ENCODE measurements around the gene EHBP1L1.

Gene EHBP1L1

GRCh38 chr11:65615229-65615949, 39.5 kb downstream of the EHBP1L1 start, which contains the start of gene PCNX3:
Gene PCNX3 (plus strand): TSS chr11:65615776. CDS start chr11:65616312, 536 bp downstream.
- no peak within 1 kb of the TSS for H3K23ac ChIP-seq (ENCODE audit: low read length)
- peak within 1 kb of the TSS; percentile 93 for H3K4ac ChIP-seq (ENCODE audit: low read depth, low read length)
- peak within 1 kb of the TSS; percentile 85 for H4K12ac ChIP-seq (ENCODE audit: low read depth, low read length)
- no peak within 1 kb of the TSS for H2BK12ac ChIP-seq (ENCODE audit: low read length)
- H3K79me2 ChIP-seq (ENCODE audit: control insufficient read depth, insufficient read depth, low read length, poor library complexity), result peaks cover 25% of the 10 kb centered on the region
- peak within 1 kb of the TSS; percentile 83 for H2AK5ac ChIP-seq (ENCODE audit: low read length)
- H2AFZ ChIP-seq (ENCODE audit: insufficient read depth, low read length, poor library complexity), result no peak within 1 kb of the TSS
- H3K79me1 ChIP-seq (ENCODE audit: low read length), result peaks cover 18% of the 10 kb centered on the region
- peak within 1 kb of the TSS; percentile 96 for H3K4me3 ChIP-seq (ENCODE audit: low read depth, low read length)
- peak within 1 kb of the TSS; percentile 87 for H3K18ac ChIP-seq (ENCODE audit: low read length)
- H3K9me3 ChIP-seq (ENCODE audit: insufficient read depth, low read depth, low read length), result peaks cover 2% of the 10 kb centered on the region
- peak within 1 kb of the TSS; percentile 95 for H4K91ac ChIP-seq (ENCODE audit: low read depth, low read length)
- no peaks in the 10 kb centered on the region for H3K27me3 ChIP-seq (ENCODE audit: insufficient read depth, low read length)
- peak within 1 kb of the TSS; percentile 98 for H3K9ac ChIP-seq (ENCODE audit: low read length)
- H4K8ac ChIP-seq (ENCODE audit: low read depth, low read length), result peak within 1 kb of the TSS; percentile 93
- DNase-seq, result peak; percentile 100
- WGBS (ENCODE audit: extremely low coverage, insufficient coverage, insufficient read length), result no CpG with 5 or more reads among the region's 55 CpGs
- H3K14ac ChIP-seq (ENCODE audit: low read length), result peak within 1 kb of the TSS; percentile 96
- H3K4me1 ChIP-seq (ENCODE audit: control insufficient read depth in 1 of 2, insufficient read depth in 2 of 2, low read length in 2 of 2), result peaks cover 28 to 33% of the 10 kb centered on the region in 2 experiments
- peaks cover 49 to 55% of the 10 kb centered on the region in 2 experiments for H3K36me3 ChIP-seq (ENCODE audit: control insufficient read depth in 1 of 2, insufficient read depth in 2 of 2, low read length in 2 of 2)
- peak within 1 kb of the TSS; percentile 92 for H2BK5ac ChIP-seq (ENCODE audit: low read depth, low read length, poor library complexity)
- peak within 1 kb of the TSS; percentile 90 for H3K27ac ChIP-seq (ENCODE audit: low read depth, low read length)
- H3K4me2 ChIP-seq (ENCODE audit: low read length), result peak within 1 kb of the TSS; percentile 89
- peak within 1 kb of the TSS; percentile 84 for H2BK120ac ChIP-seq (ENCODE audit: insufficient read depth, low read length, poor library complexity)

GRCh38 chr11:65615950-65616574, 40.2 kb downstream of the EHBP1L1 start:
- H2BK5ac ChIP-seq (ENCODE audit: low read depth, low read length, poor library complexity), result peak overlapping the region; percentile 92
- no peak overlapping the region for H2BK12ac ChIP-seq (ENCODE audit: low read length)
- H2AFZ ChIP-seq (ENCODE audit: insufficient read depth, low read length, poor library complexity), result no peak overlapping the region
- peaks cover 28 to 31% of the 10 kb centered on the region in 2 experiments for H3K4me1 ChIP-seq (ENCODE audit: control insufficient read depth in 1 of 2, insufficient read depth in 2 of 2, low read length in 2 of 2)
- no CpG with 5 or more reads among the region's 50 CpGs for WGBS (ENCODE audit: extremely low coverage, insufficient coverage, insufficient read length)
- H2AK5ac ChIP-seq (ENCODE audit: low read length), result peak overlapping the region; percentile 83
- DNase-seq, result peak in 1 of 2 donors; percentile 16
- peaks cover 50 to 57% of the 10 kb centered on the region in 2 experiments for H3K36me3 ChIP-seq (ENCODE audit: control insufficient read depth in 1 of 2, insufficient read depth in 2 of 2, low read length in 2 of 2)
- peak overlapping the region; percentile 90 for H3K27ac ChIP-seq (ENCODE audit: low read depth, low read length)
- peak overlapping the region; percentile 93 for H3K4ac ChIP-seq (ENCODE audit: low read depth, low read length)
- peak overlapping the region; percentile 94 for H3K14ac ChIP-seq (ENCODE audit: low read length)
- H3K18ac ChIP-seq (ENCODE audit: low read length), result peak overlapping the region; percentile 87
- no peak overlapping the region for H3K23ac ChIP-seq (ENCODE audit: low read length)
- peaks cover 2% of the 10 kb centered on the region for H3K9me3 ChIP-seq (ENCODE audit: insufficient read depth, low read depth, low read length)
- peak overlapping the region; percentile 93 for H4K8ac ChIP-seq (ENCODE audit: low read depth, low read length)
- peak overlapping the region; percentile 95 for H4K91ac ChIP-seq (ENCODE audit: low read depth, low read length)
- H3K9ac ChIP-seq (ENCODE audit: low read length), result peak overlapping the region; percentile 98
- peak overlapping the region; percentile 89 for H3K4me2 ChIP-seq (ENCODE audit: low read length)
- H4K12ac ChIP-seq (ENCODE audit: low read depth, low read length), result peak overlapping the region; percentile 85
- H2BK120ac ChIP-seq (ENCODE audit: insufficient read depth, low read length, poor library complexity), result peak overlapping the region; percentile 84
- H3K4me3 ChIP-seq (ENCODE audit: low read depth, low read length), result peak overlapping the region; percentile 96
- peaks cover 18% of the 10 kb centered on the region for H3K79me1 ChIP-seq (ENCODE audit: low read length)
- peaks cover 25% of the 10 kb centered on the region for H3K79me2 ChIP-seq (ENCODE audit: control insufficient read depth, insufficient read depth, low read length, poor library complexity)
- no peaks in the 10 kb centered on the region for H3K27me3 ChIP-seq (ENCODE audit: insufficient read depth, low read length)

GRCh38 chr11:65616575-65617001, 40.7 kb downstream of the EHBP1L1 start:
- Histone ChIP-seq H3K4me2 (ENCODE audit: low read length) (peak overlapping the region; percentile 89), H3K9ac (ENCODE audit: low read length) (peak overlapping the region; percentile 83), H3K27ac (ENCODE audit: low read depth, low read length) (peak overlapping the region; percentile 5), H2BK12ac (ENCODE audit: low read length) (no peak overlapping the region), H3K9me3 (ENCODE audit: insufficient read depth, low read depth, low read length) (peaks cover 2% of the 10 kb centered on the region), H3K4me3 (ENCODE audit: low read depth, low read length) (peak overlapping the region; percentile 96), H3K36me3 (ENCODE audit: control insufficient read depth in 1 of 2, insufficient read depth in 2 of 2, low read length in 2 of 2) (peaks cover 56 to 58% of the 10 kb centered on the region in 2 experiments), H3K4ac (ENCODE audit: low read depth, low read length) (peak overlapping the region; percentile 93), H2AK5ac (ENCODE audit: low read length) (peak overlapping the region; percentile 49), H4K12ac (ENCODE audit: low read depth, low read length) (peak overlapping the region; percentile 27), H3K18ac (ENCODE audit: low read length) (peak overlapping the region; percentile 67), H3K27me3 (ENCODE audit: insufficient read depth, low read length) (no peaks in the 10 kb centered on the region), H3K23ac (ENCODE audit: low read length) (no peak overlapping the region), H3K4me1 (ENCODE audit: control insufficient read depth in 1 of 2, insufficient read depth in 2 of 2, low read length in 2 of 2) (peaks cover 24 to 27% of the 10 kb centered on the region in 2 experiments), H3K79me1 (ENCODE audit: low read length) (peaks cover 16% of the 10 kb centered on the region), H2BK120ac (ENCODE audit: insufficient read depth, low read length, poor library complexity) (no peak overlapping the region), H4K8ac (ENCODE audit: low read depth, low read length) (peak overlapping the region; percentile 32), H2BK5ac (ENCODE audit: low read depth, low read length, poor library complexity) (no peak overlapping the region), H3K14ac (ENCODE audit: low read length) (peak overlapping the region; percentile 51), H2AFZ (ENCODE audit: insufficient read depth, low read length, poor library complexity) (no peak overlapping the region), H3K79me2 (ENCODE audit: control insufficient read depth, insufficient read depth, low read length, poor library complexity) (peaks cover 25% of the 10 kb centered on the region), H4K91ac (ENCODE audit: low read depth, low read length) (no peak overlapping the region)
- WGBS (ENCODE audit: extremely low coverage, insufficient coverage, insufficient read length), result no CpG with 5 or more reads among the region's 10 CpGs
- no peak for DNase-seq

GRCh38 chr11:65617136-65617850, 41.4 kb downstream of the EHBP1L1 start:
- H3K79me1 ChIP-seq (ENCODE audit: low read length), result peaks cover 16% of the 10 kb centered on the region
- H2BK12ac ChIP-seq (ENCODE audit: low read length), result no peak overlapping the region
- H3K27ac ChIP-seq (ENCODE audit: low read depth, low read length), result no peak overlapping the region
- H3K4ac ChIP-seq (ENCODE audit: low read depth, low read length), result peak overlapping the region; percentile 93
- no peak overlapping the region for H2AK5ac ChIP-seq (ENCODE audit: low read length)
- no peak overlapping the region for H3K9ac ChIP-seq (ENCODE audit: low read length)
- no peak overlapping the region for H4K8ac ChIP-seq (ENCODE audit: low read depth, low read length)
- H3K23ac ChIP-seq (ENCODE audit: low read length), result no peak overlapping the region
- no peaks in the 10 kb centered on the region for H3K27me3 ChIP-seq (ENCODE audit: insufficient read depth, low read length)
- no CpG with 5 or more reads among the region's 17 CpGs for WGBS (ENCODE audit: extremely low coverage, insufficient coverage, insufficient read length)
- no peak overlapping the region for H3K18ac ChIP-seq (ENCODE audit: low read length)
- H3K9me3 ChIP-seq (ENCODE audit: insufficient read depth, low read depth, low read length), result peaks cover 2% of the 10 kb centered on the region
- no peak overlapping the region for H3K14ac ChIP-seq (ENCODE audit: low read length)
- no peak overlapping the region for H2AFZ ChIP-seq (ENCODE audit: insufficient read depth, low read length, poor library complexity)
- peak overlapping the region; percentile 2 for H3K4me2 ChIP-seq (ENCODE audit: low read length)
- no peak for DNase-seq
- no peak overlapping the region for H3K4me3 ChIP-seq (ENCODE audit: low read depth, low read length)
- peaks cover 17 to 20% of the 10 kb centered on the region in 2 experiments for H3K4me1 ChIP-seq (ENCODE audit: control insufficient read depth in 1 of 2, insufficient read depth in 2 of 2, low read length in 2 of 2)
- no peak overlapping the region for H2BK120ac ChIP-seq (ENCODE audit: insufficient read depth, low read length, poor library complexity)
- no peak overlapping the region for H2BK5ac ChIP-seq (ENCODE audit: low read depth, low read length, poor library complexity)
- no peak overlapping the region for H4K12ac ChIP-seq (ENCODE audit: low read depth, low read length)
- no peak overlapping the region for H4K91ac ChIP-seq (ENCODE audit: low read depth, low read length)
- peaks cover 59% of the 10 kb centered on the region in 2 experiments for H3K36me3 ChIP-seq (ENCODE audit: control insufficient read depth in 1 of 2, insufficient read depth in 2 of 2, low read length in 2 of 2)
- H3K79me2 ChIP-seq (ENCODE audit: control insufficient read depth, insufficient read depth, low read length, poor library complexity), result peaks cover 23% of the 10 kb centered on the region

Measured in trophoblast cell (in vitro differentiated cells and primary cell).